NCI-H345 (cell line): ENCODE data around the gene ZDHHC1.

Source experiments
- DNase-seq: peaks from one replicate; lab custom pipeline; 2025; lab: John Stamatoyannopoulos, UW

Gene ZDHHC1

GRCh38 chr16:67447508-67448076 lies 31.3 kb upstream of the ZDHHC1 start:
- no peak for DNase-seq

DNA sequence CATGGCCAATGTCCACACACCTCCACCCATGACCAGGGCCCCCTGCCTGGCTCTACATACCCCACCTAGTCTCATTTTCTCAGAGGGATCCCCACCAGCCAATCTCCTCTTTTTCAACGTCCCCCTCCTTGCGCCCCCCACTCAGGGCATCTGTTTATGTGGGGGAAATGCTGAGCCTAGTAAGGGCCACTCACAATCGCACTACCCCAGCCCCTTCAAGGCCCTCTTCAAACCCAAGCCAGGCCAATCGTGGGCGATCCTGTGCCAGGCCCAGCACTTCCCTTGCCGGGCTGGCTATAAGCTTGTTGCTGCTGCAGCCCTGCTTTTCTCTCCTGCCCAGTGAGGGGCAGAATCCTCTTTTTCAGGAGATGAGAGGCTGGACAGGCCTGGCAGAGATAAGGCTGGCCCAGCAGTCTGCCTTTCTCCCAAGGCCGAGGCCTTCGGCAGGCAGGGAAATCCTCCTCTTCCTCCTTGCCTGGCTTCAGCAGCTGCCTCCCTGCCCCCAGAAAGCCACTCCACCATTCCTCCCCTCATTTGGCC lies 30.8 kb upstream of the ZDHHC1 start:
- no peak for DNase-seq

GRCh38 chr16:67445913-67446907 lies 29.9 kb upstream of the ZDHHC1 start:
- no peak for DNase-seq

GRCh38 chr16:67445441-67445912 lies 29.2 kb upstream of the ZDHHC1 start:
- no peak for DNase-seq

GRCh38 chr16:67445126-67445426 lies 28.8 kb upstream of the ZDHHC1 start:
- DNase-seq, result no peak

- DNase-seq, result no peak
Observed at GRCh38 chr16:67444259-67445125, 28.2 kb upstream of the ZDHHC1 start.

GRCh38 chr16:67443265-67443664 lies 27.0 kb upstream of the ZDHHC1 start:
- no peak for DNase-seq

DNA sequence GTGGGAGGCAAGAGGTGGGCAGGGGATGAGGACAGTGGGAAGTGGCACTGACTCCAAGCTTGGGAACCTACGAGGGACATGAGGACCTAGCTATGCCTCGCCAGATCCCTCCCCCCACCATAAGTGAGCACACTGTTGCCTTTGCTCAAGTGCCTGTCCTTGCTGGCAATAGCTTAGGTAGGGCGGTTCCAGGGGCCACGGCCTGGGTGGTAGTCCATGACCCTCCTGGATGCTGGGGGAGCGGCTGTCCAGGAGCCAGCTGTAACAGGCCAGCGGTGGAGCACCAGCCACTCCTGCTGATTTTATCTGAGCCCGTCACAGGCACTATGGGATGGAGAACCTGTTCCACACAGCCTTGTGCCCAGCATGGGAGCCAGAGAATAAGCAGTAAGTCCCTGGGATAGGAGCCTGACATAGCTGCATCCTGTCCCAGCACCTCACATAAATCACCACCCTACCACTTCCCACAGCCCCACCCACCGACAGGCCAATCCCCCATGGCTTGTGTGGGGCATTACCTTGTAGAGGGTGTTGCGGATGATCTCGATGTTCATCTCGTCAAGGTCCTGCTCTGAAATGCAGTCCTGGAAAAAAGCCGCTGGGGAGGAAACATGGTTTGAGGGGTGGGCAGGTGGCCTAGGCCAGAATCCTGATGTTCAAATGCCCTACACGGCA lies 26.4 kb upstream of the ZDHHC1 start:
- DNase-seq, result no peak

DNA sequence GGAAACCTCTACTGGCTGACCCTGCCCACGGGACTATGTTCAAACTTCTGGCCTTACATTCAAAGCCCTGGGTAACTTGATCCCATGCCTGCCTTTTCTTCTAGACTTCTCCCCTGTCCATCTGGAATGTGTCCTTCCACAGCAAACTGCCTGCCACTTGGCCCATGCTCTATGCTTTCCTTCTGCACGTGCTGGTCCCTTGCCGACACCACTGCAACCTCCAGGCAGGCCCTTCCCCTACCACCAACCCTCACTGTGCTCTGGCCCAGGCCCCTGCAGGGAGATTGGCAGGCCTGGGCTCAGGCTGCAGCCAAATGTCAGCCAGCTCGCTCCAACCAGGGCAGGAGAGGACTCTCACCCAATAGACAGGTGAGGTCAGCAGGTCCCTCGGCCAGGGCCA lies 25.6 kb upstream of the ZDHHC1 start:
- no peak for DNase-seq

- DNase-seq, result peak; percentile 67
Observed at GRCh38 chr16:67441271-67441753, 25.0 kb upstream of the ZDHHC1 start.

DNA sequence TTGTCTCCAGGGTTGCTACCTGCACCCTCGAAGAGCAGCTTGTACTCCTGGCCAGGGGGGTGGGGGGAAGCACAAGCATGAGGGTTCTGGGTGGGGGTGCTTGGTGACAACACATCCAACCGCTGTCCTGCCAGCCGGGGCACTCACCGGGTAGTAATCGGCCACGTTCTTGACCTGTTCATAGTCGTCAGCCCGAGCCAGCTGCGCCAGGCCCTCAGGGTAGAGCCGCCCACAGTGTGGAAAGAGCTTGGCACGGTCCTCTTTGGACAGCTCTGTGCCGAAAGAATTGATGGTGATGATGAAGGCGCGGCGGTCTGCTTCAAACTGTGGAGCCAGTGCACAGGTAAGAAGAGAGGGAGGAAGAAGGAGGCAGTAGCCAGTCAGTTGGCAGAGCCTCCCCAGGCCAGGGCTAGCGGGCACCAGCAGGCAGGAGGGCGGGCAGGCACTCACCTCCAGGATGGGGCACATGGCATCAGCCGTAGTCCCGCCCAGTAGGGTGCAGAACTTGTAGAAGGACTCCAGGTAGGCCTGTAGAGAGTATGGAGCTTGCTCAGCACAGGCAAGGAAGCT lies 22.6 kb upstream of the ZDHHC1 start:
- no peak for DNase-seq

DNA sequence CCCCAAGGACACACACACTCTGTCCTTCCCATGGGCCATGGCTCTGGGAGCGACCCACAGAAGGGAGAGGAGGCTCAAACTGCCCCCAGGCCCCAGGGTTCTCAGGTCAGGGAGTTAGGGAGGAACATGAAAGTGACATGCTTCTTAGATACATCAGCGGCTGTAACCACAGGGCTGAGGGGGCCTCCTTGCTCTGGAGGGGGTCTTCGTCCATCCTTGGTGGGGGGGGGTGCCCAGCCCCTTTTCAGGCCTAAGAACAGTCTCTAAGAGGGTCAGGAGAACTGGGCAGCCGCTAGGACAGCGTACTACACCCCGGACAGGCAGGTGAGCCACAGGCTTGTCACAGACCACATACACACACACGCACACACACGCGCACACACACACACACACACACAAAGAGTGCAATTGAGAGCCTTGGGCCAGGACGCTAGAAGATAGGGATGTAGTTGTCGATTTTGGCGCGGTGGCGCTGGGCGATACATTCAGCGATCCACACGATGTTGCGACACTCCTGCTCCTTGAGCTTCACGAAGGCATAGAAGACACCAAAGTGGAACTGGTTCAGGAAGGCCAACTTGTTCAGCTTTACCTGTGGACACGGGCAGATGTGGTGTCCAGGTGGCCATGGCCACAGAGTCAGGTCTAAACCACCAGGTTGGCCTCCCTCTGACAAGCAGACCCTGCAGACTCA lies 22.0 kb upstream of the ZDHHC1 start:
- DNase-seq, result no peak

- no peak for DNase-seq
Observed at GRCh38 chr16:67437513-67437912, 21.2 kb upstream of the ZDHHC1 start.

DNA sequence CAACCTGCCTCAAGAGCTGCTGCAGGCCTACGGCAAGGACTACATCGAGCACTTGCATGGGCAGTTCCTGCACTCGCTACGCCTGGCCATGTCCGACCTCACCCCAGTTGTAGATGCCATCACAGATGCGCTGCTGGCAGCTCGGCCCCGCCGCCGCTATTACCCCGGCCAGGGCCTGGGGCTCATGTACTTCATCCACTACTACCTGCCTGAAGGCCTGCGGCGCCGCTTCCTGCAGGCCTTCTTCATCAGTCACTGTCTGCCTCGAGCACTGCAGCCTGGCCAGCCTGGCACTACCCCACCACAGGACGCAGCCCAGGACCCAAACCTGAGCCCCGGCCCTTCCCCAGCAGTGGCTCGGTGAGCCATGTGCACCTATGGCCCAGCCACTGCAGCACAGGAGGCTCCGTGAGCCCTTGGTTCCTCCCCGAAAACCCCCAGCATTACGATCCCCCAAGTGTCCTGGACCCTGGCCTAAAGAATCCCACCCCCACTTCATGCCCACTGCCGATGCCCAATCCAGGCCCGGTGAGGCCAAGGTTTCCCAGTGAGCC lies 20.4 kb upstream of the ZDHHC1 start:
- no peak for DNase-seq

DNA sequence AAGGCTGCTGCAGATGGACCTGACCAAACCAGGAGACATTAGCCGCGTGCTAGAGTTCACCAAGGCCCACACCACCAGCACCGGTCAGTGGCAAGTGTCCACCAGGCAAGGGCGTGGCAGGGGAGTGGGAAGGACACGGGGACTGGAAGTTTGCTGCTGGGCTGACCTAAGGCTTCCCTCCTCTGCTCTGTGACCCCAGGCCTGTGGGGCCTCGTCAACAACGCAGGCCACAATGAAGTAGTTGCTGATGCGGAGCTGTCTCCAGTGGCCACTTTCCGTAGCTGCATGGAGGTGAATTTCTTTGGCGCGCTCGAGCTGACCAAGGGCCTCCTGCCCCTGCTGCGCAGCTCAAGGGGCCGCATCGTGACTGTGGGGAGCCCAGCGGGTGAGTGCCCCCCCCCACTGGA lies 19.5 kb upstream of the ZDHHC1 start:
- DNase-seq, result no peak

- DNase-seq, result no peak
Observed at GRCh38 chr16:67433131-67433719, 16.9 kb upstream of the ZDHHC1 start.

DNA sequence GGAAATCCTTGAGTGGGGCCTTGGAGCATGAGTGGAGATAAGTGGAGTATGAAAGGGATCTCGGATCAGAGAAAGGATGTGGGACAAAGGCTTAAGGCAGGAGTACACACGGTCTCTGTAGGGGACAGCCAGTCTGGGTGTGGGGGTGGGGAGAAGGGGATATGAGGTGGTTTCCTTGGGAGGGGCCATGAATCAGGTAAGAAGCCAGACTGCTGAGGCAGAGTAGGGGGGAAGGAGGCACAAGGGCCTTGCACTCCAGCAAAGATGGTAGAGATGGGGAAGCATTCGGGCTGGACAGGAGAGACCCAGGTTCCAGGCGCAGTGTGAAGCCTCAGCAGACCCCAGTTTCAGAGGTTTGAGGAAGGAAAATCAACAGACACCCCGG lies 16.2 kb upstream of the ZDHHC1 start:
- DNase-seq, result no peak

- no peak for DNase-seq
Observed at GRCh38 chr16:67431775-67432505, 15.7 kb upstream of the ZDHHC1 start.
